Breast epithelium (tissue), 4 donors: Measurements from ENCODE around the gene GRHL1. TPM values are rescaled to one million over a fixed set of nuclear protein-coding genes. Genes with fewer than 3 reads are reported as not detected.

Experiments
- DNase-seq, 2 donors: peaks; one replicate each; pipeline ENCODE4 v3.0.0-alpha.2; 2019; ENCODE audit warnings: low spot score in 2 of 2
- H3K27ac ChIP-seq, 2 donors: fragments of 200-600 bp; sonication (generic) in 1 of 2; one replicate each; pipeline ENCODE4 v1.5.1; 2016 to 2019; ENCODE audit warnings: mild to moderate bottlenecking in 1 of 2
- H3K27me3 ChIP-seq, 2 donors: fragments of 200-600 bp; sonication (generic) in 1 of 2; one replicate each; pipeline versions ENCODE4 v1.5.1 to v1.6.0; 2017 to 2019; ENCODE audit warnings: control low read depth in 1 of 2, mild to moderate bottlenecking in 1 of 2
- H3K36me3 ChIP-seq: fragments of 200-600 bp; one replicate; pipeline ENCODE4 v1.5.1; 2019
- H3K4me1 ChIP-seq, 2 donors: fragments of 200-600 bp; sonication (generic); one replicate each; pipeline ENCODE4 v1.5.1; 2016 to 2019; ENCODE audit warnings: control low read depth in 1 of 2
- H3K4me3 ChIP-seq, 3 donors: fragments of 200-600 bp; sonication (generic); 1 replicate in 2 of 3; 2 replicates in 1 of 3; pipeline ENCODE4 v1.5.1; 2016 to 2019; ENCODE audit warnings: mild to moderate bottlenecking in 3 of 3, moderate library complexity in 2 of 3
- H3K9me3 ChIP-seq, 2 donors: fragments of 200-600 bp; sonication (generic) in 1 of 2; one replicate each; pipeline ENCODE4 v1.5.1; 2016 to 2019; ENCODE audit warnings: control low read depth in 1 of 2
- POLR2A ChIP-seq: fragments of 450-650 bp; IDR thresholded peaks from one replicate; pipeline ENCODE4 v1.6.1; 2016; ENCODE audit warnings: antibody characterized with exemption, mild to moderate bottlenecking, moderate library complexity
- POLR2AphosphoS5 ChIP-seq, 3 donors: sonication (generic); formaldehyde crosslinking; IDR thresholded peaks; one replicate each; pipeline ENCODE4 v1.6.1; 2017; ENCODE audit warnings: antibody characterized with exemption in 3 of 3
- intact Hi-C: fragments of 100-400 bp; cut with DNase I; formaldehyde crosslinking; loops from one replicate; pipeline ENCODE4 v1.15.1; 2023; ENCODE audit warnings: low total_unique reads
- total RNA-seq, 3 donors: library from RNA; depleted of rRNA; stranded (reverse); fragments of >200 nt; gene quantifications; one replicate each; pipeline ENCODE4 v1.1.0, GENCODE V29; 2016
- TF ChIP-seq, protein P1 (sequence below), 3 donors: fragments of 450-650 bp; IDR thresholded peaks; one replicate each; pipeline ENCODE4 v1.5.1; 2016 to 2017; ENCODE audit warnings: antibody characterized with exemption in 3 of 3, mild to moderate bottlenecking in 3 of 3, moderate library complexity in 3 of 3

The GRHL1 gene
- total RNA-seq, 3 donors from 2014 or later, result 2.1 to 86.3 (median 40.0) TPM

DNA sequence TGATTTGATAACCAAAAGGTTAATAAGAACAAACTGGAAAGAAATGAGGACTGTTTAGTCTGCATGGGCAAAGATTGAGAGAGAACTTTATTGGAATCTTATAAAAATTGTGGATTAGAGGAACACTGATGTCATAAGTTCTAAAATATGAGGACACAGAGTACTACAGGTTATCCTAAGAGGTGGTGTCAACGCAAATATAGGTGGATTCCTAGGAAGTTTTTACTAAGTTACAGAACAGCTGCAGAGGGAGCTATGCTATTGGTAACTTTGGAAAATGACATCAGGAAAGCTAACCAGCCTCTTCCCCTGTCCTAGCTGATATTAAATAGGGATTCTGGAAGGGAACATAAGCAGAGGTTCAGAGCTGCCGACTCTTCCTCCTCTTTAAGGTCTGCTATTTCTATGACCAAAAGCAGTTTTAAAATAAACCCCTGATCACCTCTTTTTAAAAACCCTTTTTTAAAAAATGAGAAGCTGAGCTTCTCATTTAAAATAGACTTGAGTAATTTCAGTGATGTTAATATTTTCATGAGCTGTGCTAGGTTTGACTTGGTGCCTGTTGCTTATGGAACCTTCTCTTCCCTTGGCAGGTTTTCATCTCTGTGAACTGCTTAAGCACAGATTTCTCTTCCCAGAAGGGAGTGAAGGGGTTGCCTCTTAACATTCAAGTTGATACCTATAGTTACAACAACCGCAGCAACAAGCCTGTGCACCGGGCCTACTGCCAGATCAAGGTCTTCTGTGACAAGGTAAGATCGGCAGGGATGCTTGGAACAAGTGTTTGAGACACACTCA lies 34.2 kb downstream of the GRHL1 start:
- TF ChIP-seq, protein P1, sequence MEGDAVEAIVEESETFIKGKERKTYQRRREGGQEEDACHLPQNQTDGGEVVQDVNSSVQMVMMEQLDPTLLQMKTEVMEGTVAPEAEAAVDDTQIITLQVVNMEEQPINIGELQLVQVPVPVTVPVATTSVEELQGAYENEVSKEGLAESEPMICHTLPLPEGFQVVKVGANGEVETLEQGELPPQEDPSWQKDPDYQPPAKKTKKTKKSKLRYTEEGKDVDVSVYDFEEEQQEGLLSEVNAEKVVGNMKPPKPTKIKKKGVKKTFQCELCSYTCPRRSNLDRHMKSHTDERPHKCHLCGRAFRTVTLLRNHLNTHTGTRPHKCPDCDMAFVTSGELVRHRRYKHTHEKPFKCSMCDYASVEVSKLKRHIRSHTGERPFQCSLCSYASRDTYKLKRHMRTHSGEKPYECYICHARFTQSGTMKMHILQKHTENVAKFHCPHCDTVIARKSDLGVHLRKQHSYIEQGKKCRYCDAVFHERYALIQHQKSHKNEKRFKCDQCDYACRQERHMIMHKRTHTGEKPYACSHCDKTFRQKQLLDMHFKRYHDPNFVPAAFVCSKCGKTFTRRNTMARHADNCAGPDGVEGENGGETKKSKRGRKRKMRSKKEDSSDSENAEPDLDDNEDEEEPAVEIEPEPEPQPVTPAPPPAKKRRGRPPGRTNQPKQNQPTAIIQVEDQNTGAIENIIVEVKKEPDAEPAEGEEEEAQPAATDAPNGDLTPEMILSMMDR (IDR thresholded peaks at IDR 0.05), result no peak
- no peak for TF ChIP-seq POLR2AphosphoS5 (IDR thresholded peaks at IDR 0.05)
- DNase-seq, result no peak
- Histone ChIP-seq H3K27ac (peak overlapping the region; percentile 21 to 26), H3K4me1 (no peaks in the 10 kb centered on the region), H3K9me3 (no peaks in the 10 kb centered on the region), H3K4me3 (no peak overlapping the region), H3K36me3 (no peaks in the 10 kb centered on the region), H3K27me3 (no peaks in the 10 kb centered on the region)
- intact Hi-C loops, result no loop called here

DNA sequence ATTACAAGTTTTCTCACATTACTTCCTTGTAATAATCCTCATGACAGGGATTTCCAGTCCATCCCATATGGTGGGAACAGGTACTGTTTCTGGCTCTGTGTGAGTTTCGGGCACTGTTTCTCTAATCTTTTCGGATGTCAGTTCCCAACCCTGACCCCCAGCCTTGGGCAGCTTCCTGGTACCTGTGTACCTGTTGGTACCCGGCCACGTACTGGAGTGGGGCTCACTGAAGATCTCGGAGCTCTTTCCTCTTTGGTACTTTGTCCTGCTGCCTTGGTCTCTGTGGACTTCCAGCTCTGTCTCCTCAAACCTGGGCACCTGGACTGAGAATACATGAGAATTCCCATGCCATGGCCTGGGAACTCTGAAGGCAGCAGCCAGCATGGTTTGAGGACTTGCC lies 36.8 kb downstream of the GRHL1 start:
- H3K4me1 ChIP-seq, result peaks cover 0 to 3% of the 10 kb centered on the region in 2 donors
- TF ChIP-seq POLR2A, result no peak
- no peak for TF ChIP-seq POLR2AphosphoS5 (IDR thresholded peaks at IDR 0.05)
- TF ChIP-seq, protein P1 (IDR thresholded peaks at IDR 0.05), result no peak
- peak overlapping the region in 1 of 2 donors; percentile 25 for H3K27ac ChIP-seq
- H3K36me3 ChIP-seq, result no peaks in the 10 kb centered on the region
- no peak overlapping the region for H3K4me3 ChIP-seq
- H3K27me3 ChIP-seq, result no peaks in the 10 kb centered on the region
- intact Hi-C loops, result no loop called here
- DNase-seq, result no peak
- no peaks in the 10 kb centered on the region for H3K9me3 ChIP-seq

DNA sequence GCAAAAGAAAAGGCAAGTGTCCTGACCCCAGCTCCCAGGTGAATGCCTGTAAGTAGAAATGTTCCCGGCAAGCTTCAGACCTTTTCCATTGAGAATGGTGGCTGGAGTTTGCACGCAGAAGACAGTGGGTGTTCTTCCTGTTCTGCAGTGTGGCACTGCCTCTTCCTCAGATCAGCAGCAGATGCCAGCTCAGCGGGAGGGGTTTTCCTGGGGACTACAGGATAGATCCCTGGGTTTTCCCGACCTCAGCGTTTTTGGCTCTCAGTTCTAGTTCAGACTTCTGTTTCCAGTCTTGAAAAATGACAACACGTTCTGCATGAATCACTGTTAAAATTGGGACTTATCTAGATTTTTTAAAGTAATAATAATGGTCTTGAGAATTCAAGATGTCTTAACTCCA lies 39.2 kb downstream of the GRHL1 start:
- H3K4me1 ChIP-seq, result peaks cover 0 to 5% of the 10 kb centered on the region in 2 donors
- intact Hi-C loops, result no loop called here

DNA sequence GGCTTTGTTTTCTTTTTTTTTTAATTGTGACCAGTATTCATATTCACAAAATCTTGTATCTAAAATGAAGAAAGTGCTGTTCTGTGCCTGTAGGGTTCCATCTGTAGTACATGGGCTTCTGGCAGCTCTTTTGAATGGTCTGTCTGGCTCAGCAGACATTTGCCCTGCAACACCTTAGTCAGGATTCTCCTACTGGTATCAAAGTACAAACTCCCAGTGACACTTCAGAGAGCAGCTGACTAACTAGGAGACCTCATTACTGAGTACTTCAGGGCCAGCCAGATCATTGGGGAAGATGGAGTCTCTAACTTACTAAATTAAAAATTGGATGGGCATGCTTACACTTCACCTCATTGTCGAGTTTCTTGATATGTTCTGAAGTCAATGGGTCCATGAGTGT lies 39.7 kb downstream of the GRHL1 start:
- no peak for DNase-seq
- no peaks in the 10 kb centered on the region for H3K36me3 ChIP-seq
- H3K9me3 ChIP-seq, result no peaks in the 10 kb centered on the region
- no peak for TF ChIP-seq POLR2A
- TF ChIP-seq POLR2AphosphoS5 (IDR thresholded peaks at IDR 0.05), result no peak
- peak overlapping the region; percentile 6 to 50 for H3K27ac ChIP-seq
- H3K4me3 ChIP-seq, result no peak overlapping the region
- H3K4me1 ChIP-seq, result peaks cover 0 to 5% of the 10 kb centered on the region in 2 donors
- H3K27me3 ChIP-seq, result no peaks in the 10 kb centered on the region
- intact Hi-C loops, result no loop called here

More for the DNA sequence above, 39.2 kb downstream of the GRHL1 start:
- TF ChIP-seq POLR2A (no peak), POLR2AphosphoS5 (IDR thresholded peaks at IDR 0.05) (no peak)
- TF ChIP-seq, protein P1 (IDR thresholded peaks at IDR 0.05), result no peak
- H3K4me3 ChIP-seq, result no peak overlapping the region
- H3K27ac ChIP-seq, result peak overlapping the region in 1 of 2 donors; percentile 50
- no peak for DNase-seq
- no peaks in the 10 kb centered on the region for H3K27me3 ChIP-seq
- H3K36me3 ChIP-seq, result no peaks in the 10 kb centered on the region
- no peaks in the 10 kb centered on the region for H3K9me3 ChIP-seq

DNA sequence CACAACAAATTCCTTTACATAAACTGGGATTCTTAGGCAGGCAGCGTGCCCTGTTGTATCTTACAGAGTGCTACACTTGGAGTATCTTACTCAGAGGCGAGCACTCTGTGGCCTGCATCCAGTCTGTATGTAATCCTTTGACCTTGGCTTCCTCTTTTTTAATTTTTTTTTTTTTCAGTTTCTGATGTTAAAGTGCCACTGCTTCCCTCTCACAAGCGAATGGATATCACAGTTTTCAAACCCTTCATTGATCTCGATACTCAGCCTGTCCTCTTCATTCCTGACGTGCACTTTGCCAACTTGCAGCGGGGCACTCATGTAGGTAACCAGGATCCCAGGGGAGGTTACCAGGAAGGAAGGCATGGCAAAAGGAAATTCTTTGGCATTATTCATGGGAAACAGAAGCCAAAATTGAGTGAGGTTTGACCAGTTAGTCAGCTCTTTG lies 40.4 kb downstream of the GRHL1 start:
- H3K4me3 ChIP-seq, result no peak overlapping the region
- peak in 1 of 2 donors; percentile 16 for DNase-seq
- no peaks in the 10 kb centered on the region for H3K36me3 ChIP-seq
- intact Hi-C loops, result no loop called here
- peaks cover 0 to 5% of the 10 kb centered on the region in 2 donors for H3K4me1 ChIP-seq
- TF ChIP-seq, protein P1 (IDR thresholded peaks at IDR 0.05), result no peak
- TF ChIP-seq POLR2A (no peak), POLR2AphosphoS5 (IDR thresholded peaks at IDR 0.05) (no peak)
- H3K27me3 ChIP-seq, result no peaks in the 10 kb centered on the region
- H3K9me3 ChIP-seq, result no peaks in the 10 kb centered on the region
- peak overlapping the region in 1 of 2 donors; percentile 6 for H3K27ac ChIP-seq
